ENCODE results near the gene USP44.

The USP44 gene

DNA sequence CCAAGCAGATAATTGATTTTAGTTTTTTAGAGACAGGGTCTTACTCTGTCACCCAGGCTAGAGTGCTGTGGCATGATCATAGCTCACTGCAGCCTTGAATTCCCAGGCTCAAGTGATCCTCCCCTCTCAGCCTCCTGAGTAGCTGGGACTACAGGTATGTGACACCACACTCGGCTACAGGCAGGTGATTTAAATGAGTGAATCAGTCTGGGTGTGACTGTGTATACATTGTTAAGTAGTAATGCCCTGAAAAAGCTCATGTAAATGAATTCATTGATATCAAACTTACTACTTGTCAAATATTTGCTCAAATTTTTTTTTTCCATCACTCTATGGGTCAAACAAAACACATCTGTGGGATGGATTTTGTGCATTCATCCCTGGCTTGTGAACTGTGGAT lies 6.3 kb upstream of the USP44 start:
- no peaks in the 10 kb centered on the region for H3K36me3 Mint-ChIP-seq (ENCODE audit: low read depth)
- peaks cover 15% of the 10 kb centered on the region for H3K4me1 Mint-ChIP-seq (ENCODE audit: low read depth)
- H3K27ac Mint-ChIP-seq: no peak overlapping the region
- H3K27me3 Mint-ChIP-seq (ENCODE audit: low read depth): peaks cover 8% of the 10 kb centered on the region
- no peak overlapping the region for H3K4me3 Mint-ChIP-seq
- DNase-seq (ENCODE audit: low spot score): no peak
- no peaks in the 10 kb centered on the region for H3K9me3 Mint-ChIP-seq

DNA sequence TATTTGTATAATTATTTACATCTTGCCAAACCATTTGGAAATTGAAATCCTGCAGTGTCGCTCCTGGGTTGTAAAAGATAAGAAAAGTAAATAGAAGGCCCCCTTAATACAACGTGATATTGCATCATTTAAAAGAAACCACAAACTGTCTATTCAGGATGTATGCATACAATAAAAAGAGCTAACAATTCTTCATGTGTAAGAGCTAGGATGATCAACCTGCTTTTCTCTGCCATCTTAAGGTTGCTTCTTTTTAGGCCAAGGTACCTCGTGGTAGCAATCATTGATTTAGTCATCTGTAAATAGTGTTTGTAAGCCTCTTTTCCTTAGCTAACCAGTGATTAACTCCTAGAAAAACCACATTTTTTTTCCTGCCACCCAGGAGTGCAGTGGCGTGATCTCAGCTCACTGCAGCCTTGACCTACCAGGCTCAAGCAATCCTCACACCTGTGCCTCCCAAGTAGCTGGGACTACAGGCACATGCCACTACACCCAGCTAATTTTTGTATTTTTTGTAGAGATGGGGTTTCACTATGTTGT lies 3.3 kb upstream of the USP44 start:
- Mint-ChIP-seq H3K36me3 (ENCODE audit: low read depth) (peaks cover under 1% of the 10 kb centered on the region), H3K27ac (no peak overlapping the region), H3K27me3 (ENCODE audit: low read depth) (peaks cover 6% of the 10 kb centered on the region), H3K4me3 (no peak overlapping the region), H3K4me1 (ENCODE audit: low read depth) (peaks cover 31% of the 10 kb centered on the region), H3K9me3 (peaks cover 1% of the 10 kb centered on the region)
- DNase-seq (ENCODE audit: low spot score): no peak

DNA sequence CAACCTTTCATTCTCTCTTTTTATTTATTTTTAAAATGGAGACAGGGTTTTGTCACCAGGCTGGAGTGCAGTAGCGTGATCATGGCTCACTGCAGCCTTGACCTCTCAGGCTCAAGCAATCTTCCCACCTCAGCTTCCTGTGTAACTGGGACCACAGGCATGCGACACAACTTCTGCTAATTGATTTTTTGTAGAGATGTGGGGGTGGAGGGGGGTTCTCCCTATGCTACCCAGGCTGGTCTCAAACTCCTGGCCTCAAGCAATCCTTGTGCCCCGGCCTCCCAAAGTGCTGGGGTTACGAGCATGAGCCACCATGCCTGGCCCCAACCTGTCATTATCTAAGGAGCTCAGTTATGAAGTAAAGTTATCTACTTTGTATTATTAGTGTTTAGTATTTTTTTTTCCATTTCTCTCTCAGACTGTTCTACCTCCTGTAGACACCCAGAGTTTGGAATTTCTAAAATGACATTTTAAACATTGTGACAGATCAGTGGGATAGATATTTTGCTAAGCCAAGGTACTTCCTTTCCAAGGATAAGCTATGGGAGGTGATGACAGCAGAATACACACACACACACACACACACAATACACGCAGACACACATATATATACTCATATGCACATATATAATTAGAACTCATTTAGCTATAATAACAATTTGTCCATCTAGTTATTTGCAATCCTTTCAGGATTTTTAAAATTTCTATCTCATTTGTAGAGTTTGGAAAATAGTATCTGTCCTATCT lies 2.1 kb upstream of the USP44 start:
- Mint-ChIP-seq H3K4me3 (peak overlapping the region; percentile 75), H3K36me3 (ENCODE audit: low read depth) (peaks cover 5% of the 10 kb centered on the region)

DNA sequence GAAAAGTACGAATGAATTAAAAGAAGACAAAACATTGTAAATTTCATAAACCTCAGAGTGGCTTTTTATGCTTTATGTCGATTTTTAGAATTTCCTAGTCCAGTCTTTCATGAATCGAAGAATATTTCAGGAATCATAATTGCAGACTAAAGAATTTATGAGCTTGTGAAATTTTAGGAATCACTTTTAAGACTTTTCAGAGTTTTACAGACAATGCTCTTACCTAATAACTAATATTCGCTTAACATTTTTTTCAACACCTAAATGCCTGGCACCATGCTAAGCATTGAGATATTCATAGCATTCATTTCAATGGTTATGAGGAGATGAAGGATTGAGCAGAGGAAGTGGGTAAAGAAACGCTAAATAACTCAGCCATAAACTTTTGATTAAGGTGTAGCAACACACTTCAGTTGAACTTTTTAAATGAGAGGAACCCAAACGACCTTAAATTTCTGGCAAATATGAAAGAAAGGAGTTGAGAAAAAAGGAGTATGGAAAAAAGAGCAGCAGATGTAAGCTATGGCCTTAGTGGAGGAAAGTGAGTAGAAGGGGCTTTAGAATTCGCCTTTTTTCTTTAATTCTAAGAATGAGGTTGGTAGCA lies 739 bp upstream of the USP44 start:
- Mint-ChIP-seq H3K9me3 (peaks cover 7% of the 10 kb centered on the region), H3K27me3 (ENCODE audit: low read depth) (peaks cover 15% of the 10 kb centered on the region), H3K4me1 (ENCODE audit: low read depth) (peaks cover 45% of the 10 kb centered on the region), H3K27ac (peak overlapping the region; percentile 78), H3K36me3 (ENCODE audit: low read depth) (peaks cover 5% of the 10 kb centered on the region), H3K4me3 (peak overlapping the region; percentile 75)
- DNase-seq (ENCODE audit: low spot score): no peak

More for the DNA sequence above, 2.1 kb upstream of the USP44 start:
- H3K27me3 Mint-ChIP-seq (ENCODE audit: low read depth): peaks cover 9% of the 10 kb centered on the region
- DNase-seq (ENCODE audit: low spot score): no peak
- H3K4me1 Mint-ChIP-seq (ENCODE audit: low read depth): peaks cover 37% of the 10 kb centered on the region
- H3K27ac Mint-ChIP-seq: peak overlapping the region; percentile 62
- H3K9me3 Mint-ChIP-seq: peaks cover 7% of the 10 kb centered on the region

DNA sequence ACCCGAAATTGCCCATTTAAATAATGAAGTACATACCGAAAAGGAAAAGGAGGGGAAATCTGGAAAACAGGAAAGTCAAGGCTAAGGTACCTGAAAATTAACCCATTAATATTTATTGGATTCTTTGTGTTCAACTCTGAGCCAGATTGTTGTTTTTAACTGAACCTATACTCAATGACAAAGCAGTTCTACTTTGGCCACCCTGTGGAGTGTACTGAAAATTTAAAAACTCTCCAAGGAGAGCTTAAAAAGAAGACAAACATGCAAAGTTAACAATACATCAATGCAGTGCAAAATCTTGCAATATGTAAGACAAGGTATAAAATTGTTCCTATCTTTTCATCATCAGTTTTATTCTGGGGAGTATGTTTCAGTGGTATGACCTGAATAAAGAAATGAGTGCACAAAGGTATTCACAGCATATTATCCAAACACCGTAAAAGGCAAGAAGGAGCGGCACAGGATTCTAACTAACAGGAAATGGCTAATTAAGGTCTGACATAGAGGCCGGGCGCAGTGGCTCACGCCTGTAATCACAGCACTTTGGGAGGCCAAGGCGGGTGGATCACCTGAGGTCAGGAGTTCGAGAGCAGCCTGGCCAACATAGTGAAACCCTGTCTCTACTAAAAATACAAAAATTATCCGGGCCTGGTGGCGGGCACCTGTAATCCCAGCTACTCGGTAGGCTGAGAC lies 1.7 kb downstream of the USP44 start:
- no peak for DNase-seq (ENCODE audit: low spot score)

DNA sequence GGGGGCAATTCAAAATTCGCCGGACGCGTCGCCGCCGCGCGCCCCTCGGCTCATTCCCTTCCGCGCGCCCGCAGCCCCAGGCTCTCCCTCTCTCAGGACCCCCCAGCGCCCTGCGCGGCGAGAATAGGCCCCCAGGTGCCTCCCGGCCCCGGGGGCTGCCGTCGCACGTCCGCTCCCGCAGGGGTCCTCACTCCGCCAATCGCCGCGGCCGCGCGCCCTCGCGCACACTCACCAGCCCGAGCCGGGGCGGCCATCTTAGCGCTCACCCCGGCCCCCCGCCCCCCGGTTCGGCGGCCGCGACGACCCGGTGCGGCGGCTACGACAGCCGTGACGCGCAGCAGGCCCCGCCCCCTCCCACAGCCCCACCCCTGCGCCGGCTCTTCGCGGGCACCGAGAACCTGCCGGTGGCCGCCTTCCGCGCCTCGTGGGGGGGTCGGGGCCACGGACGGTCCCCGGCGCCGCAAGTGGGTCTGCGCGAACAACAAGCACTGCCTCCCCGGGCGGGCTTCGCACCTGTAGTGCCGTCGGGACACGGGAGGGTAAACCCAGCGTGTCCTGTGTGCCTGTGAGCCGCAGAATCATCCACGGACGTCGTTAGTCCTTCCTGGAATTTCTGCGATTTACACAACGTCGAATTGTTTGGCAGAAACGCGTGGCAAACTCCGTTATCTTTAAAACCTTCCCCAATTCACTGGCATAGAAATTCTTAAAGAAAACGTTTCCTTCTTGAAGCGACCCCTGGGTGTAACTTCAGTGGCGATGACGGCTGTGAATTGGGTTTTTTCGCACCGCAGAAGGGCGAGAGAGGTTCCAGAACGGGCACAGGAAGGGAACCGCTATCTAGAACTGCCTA lies 2.5 kb downstream of the USP44 start:
- Mint-ChIP-seq H3K4me1 (ENCODE audit: low read depth) (peaks cover 44% of the 10 kb centered on the region), H3K27me3 (ENCODE audit: low read depth) (peaks cover 21% of the 10 kb centered on the region), H3K27ac (peak overlapping the region; percentile 74), H3K36me3 (ENCODE audit: low read depth) (peaks cover 5% of the 10 kb centered on the region), H3K9me3 (peaks cover 7% of the 10 kb centered on the region), H3K4me3 (peak overlapping the region; percentile 89)
- peak; percentile 65 for DNase-seq (ENCODE audit: low spot score)

More for the DNA sequence above, 1.7 kb downstream of the USP44 start:
- Mint-ChIP-seq H3K9me3 (peaks cover 7% of the 10 kb centered on the region), H3K27me3 (ENCODE audit: low read depth) (peaks cover 21% of the 10 kb centered on the region), H3K4me1 (ENCODE audit: low read depth) (peaks cover 46% of the 10 kb centered on the region), H3K4me3 (peak overlapping the region; percentile 89), H3K27ac (peak overlapping the region; percentile 74), H3K36me3 (ENCODE audit: low read depth) (peaks cover 5% of the 10 kb centered on the region)

DNA sequence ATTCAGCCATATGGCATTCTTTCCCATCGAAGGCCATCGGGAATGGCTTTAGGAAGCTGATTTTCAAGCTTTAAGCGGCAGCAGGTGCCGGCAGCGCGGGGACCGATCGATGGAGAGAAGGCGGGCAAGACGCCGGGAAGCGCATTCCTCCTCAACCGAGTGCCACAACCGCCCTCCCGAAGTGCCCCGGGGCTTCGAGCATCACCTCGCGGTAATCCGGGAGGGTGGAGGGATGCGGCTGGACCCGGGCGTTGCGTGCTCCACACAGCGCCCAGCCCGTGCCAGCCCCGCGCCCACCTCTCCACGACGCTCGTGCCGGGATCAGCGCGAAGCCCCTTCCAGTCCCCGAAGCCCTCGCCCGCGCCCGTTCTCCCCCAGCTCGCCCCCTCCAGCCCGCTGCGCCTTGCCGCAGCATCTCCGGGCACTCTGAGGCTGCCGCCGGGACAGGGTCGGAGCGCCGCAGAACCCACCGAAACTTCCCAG lies 3.2 kb downstream of the USP44 start:
- peaks cover 39% of the 10 kb centered on the region for H3K4me1 Mint-ChIP-seq (ENCODE audit: low read depth)

DNA sequence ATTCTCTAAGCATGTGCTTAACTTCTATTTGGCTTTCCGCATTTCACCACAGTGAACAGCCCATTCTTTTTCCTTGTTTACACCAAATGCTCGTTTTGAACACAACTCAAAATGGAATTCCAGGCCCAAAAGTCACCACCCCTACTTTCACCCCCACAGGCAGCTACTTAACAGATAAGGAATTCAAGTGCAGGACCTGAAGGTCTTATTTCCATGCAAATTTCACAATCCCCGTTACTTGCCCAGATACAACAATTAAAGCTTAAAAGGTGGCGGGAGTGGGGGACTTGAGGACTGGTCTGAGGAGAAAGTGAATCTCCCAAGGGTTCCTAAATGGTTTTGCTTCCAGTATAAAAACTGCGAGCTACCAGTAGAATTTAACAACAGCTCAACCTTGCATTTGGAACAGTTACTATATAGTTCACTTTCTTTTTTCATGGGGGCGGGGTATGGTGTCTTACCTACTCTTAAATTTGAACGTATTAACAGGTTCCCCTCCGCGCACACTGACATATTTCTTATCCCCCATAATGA lies 3.7 kb downstream of the USP44 start:
- Mint-ChIP-seq H3K4me1 (ENCODE audit: low read depth) (peaks cover 36% of the 10 kb centered on the region), H3K36me3 (ENCODE audit: low read depth) (peaks cover 5% of the 10 kb centered on the region), H3K27me3 (ENCODE audit: low read depth) (peaks cover 21% of the 10 kb centered on the region), H3K9me3 (peaks cover 7% of the 10 kb centered on the region), H3K27ac (peak overlapping the region; percentile 82), H3K4me3 (peak overlapping the region; percentile 89)
- DNase-seq (ENCODE audit: low spot score): no peak

More for the DNA sequence above, 3.2 kb downstream of the USP44 start:
- Mint-ChIP-seq H3K9me3 (peaks cover 7% of the 10 kb centered on the region), H3K4me3 (peak overlapping the region; percentile 89), H3K27ac (peak overlapping the region; percentile 82), H3K27me3 (ENCODE audit: low read depth) (peaks cover 21% of the 10 kb centered on the region), H3K36me3 (ENCODE audit: low read depth) (peaks cover 5% of the 10 kb centered on the region)
- peak; percentile 17 for DNase-seq (ENCODE audit: low spot score)

DNA sequence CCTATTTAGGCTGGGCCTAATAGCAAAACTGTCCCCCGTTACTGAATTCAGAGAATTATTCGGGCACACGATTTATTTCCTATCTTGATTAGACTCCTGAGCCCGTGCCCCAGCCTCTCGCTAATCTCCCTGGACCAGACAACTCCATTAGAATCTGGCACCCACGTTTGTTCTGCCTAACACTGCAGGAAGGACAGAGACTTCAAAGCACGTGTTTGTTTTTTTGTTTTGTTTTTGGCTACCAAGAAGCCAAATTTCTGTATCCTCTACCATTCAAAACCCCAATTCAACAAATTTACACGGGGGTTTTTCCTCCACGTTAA lies 4.8 kb downstream of the USP44 start:
- peaks cover 5% of the 10 kb centered on the region for H3K36me3 Mint-ChIP-seq (ENCODE audit: low read depth)
- no peak overlapping the region for H3K27ac Mint-ChIP-seq
- peaks cover 7% of the 10 kb centered on the region for H3K9me3 Mint-ChIP-seq
- H3K4me3 Mint-ChIP-seq: peak overlapping the region; percentile 89
- H3K4me1 Mint-ChIP-seq (ENCODE audit: low read depth): peaks cover 28% of the 10 kb centered on the region
- peaks cover 21% of the 10 kb centered on the region for H3K27me3 Mint-ChIP-seq (ENCODE audit: low read depth)
- no peak for DNase-seq (ENCODE audit: low spot score)

DNA sequence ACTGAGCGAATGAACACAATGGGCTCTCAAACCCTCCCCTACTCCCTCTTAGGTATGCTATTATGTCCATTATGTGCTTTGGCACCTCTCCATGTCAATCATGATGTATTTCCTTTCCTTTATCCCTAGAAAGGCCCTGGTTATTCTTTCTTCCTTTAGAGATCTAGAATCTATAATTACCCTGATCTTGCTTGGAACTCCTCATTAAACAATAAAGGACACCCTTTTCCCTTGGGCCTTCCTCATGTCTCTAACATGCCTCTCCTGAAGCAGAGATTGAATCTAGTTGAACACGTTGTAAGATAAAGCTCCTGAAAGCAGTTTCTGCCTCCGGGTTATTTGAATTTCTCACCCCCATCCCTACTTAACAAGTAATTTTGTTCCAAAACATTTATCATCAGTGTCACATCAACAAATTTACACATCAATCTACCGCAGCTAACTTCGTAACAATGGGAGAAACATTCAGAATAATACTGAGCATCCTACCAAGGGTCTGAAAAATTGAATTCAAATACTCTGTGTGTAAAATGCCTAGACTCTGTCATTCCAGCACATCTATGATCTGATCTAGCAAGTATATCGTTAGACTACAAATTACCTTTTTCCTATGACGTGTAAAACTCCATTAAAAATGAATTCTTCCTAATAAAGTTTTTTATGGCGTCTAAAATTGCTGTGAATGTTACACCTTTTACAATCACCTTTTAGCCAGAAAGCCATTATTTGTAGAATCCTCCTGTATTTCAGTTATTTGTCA lies 5.4 kb downstream of the USP44 start:
- peaks cover 23% of the 10 kb centered on the region for H3K4me1 Mint-ChIP-seq (ENCODE audit: low read depth)
- peaks cover 7% of the 10 kb centered on the region for H3K9me3 Mint-ChIP-seq
- DNase-seq (ENCODE audit: low spot score): no peak
- no peak overlapping the region for H3K4me3 Mint-ChIP-seq
- peaks cover 21% of the 10 kb centered on the region for H3K27me3 Mint-ChIP-seq (ENCODE audit: low read depth)
- H3K36me3 Mint-ChIP-seq (ENCODE audit: low read depth): peaks cover 5% of the 10 kb centered on the region
- H3K27ac Mint-ChIP-seq: no peak overlapping the region

DNA sequence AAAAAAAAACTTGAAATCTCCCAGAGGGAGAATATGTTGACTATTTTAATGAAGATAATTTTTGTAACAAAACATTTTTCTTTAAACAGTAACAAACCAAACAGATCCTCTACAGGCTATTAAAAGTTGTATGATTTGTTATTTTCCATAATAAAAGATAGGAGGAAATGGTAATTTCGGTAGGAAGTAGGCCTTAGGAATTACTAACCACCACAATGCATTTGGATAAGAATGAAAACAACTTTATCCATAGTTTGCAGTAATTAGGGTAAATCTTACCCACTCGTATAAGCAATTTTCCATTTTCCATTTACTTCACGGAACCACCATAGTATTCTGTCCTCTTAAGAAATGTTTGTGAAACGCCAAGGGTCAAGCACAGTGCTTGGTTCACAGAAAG lies 6.0 kb downstream of the USP44 start:
- H3K27ac Mint-ChIP-seq: no peak overlapping the region
- DNase-seq (ENCODE audit: low spot score): no peak
- peaks cover 7% of the 10 kb centered on the region for H3K9me3 Mint-ChIP-seq
- H3K4me3 Mint-ChIP-seq: no peak overlapping the region
- peaks cover 21% of the 10 kb centered on the region for H3K27me3 Mint-ChIP-seq (ENCODE audit: low read depth)
- H3K4me1 Mint-ChIP-seq (ENCODE audit: low read depth): peaks cover 20% of the 10 kb centered on the region
- H3K36me3 Mint-ChIP-seq (ENCODE audit: low read depth): peaks cover 5% of the 10 kb centered on the region

DNA sequence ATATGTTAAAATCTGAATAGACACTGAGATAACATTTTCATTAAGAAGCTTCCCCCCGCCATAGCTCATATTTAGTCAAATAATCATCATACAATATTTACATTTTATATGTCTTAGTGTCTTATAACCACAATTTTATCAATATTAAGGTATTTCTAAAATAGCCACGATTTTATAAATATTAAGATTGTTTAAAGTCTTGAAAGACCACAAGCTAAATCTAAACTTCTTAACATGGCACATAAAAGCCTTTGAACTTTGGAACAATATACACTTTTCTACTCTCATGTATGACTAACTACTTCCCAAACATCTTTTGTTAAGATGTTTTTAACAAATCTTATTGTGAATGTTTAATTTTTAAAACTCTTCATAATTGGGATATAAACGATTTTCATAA lies 6.5 kb downstream of the USP44 start:
- peaks cover 20% of the 10 kb centered on the region for H3K4me1 Mint-ChIP-seq (ENCODE audit: low read depth)
- DNase-seq (ENCODE audit: low spot score): no peak
- H3K27me3 Mint-ChIP-seq (ENCODE audit: low read depth): peaks cover 23% of the 10 kb centered on the region
- peaks cover 7% of the 10 kb centered on the region for H3K9me3 Mint-ChIP-seq
- H3K27ac Mint-ChIP-seq: no peak overlapping the region
- no peak overlapping the region for H3K4me3 Mint-ChIP-seq
- peaks cover 5% of the 10 kb centered on the region for H3K36me3 Mint-ChIP-seq (ENCODE audit: low read depth)

All from T-helper 2 cell treated with Interferon-gamma antibody and Interleukin-4, amounts not matched to agents 5 μg/mL and 100 μg/mL, for 36 hours (primary cell).